Cardiac atrium fibroblast (primary cell): ENCODE measurements around the gene LRRIQ1. TPM values are rescaled to one million over a fixed set of nuclear protein-coding genes. Genes with fewer than 3 reads are reported as not detected.

Experiments used
- total RNA-seq: library from RNA; depleted of rRNA; stranded (reverse); fragments of >200 nt; gene quantifications from 2 replicates; pipeline ENCODE4 v1.2.3, GENCODE V29; 2015

The LRRIQ1 gene, protein sequence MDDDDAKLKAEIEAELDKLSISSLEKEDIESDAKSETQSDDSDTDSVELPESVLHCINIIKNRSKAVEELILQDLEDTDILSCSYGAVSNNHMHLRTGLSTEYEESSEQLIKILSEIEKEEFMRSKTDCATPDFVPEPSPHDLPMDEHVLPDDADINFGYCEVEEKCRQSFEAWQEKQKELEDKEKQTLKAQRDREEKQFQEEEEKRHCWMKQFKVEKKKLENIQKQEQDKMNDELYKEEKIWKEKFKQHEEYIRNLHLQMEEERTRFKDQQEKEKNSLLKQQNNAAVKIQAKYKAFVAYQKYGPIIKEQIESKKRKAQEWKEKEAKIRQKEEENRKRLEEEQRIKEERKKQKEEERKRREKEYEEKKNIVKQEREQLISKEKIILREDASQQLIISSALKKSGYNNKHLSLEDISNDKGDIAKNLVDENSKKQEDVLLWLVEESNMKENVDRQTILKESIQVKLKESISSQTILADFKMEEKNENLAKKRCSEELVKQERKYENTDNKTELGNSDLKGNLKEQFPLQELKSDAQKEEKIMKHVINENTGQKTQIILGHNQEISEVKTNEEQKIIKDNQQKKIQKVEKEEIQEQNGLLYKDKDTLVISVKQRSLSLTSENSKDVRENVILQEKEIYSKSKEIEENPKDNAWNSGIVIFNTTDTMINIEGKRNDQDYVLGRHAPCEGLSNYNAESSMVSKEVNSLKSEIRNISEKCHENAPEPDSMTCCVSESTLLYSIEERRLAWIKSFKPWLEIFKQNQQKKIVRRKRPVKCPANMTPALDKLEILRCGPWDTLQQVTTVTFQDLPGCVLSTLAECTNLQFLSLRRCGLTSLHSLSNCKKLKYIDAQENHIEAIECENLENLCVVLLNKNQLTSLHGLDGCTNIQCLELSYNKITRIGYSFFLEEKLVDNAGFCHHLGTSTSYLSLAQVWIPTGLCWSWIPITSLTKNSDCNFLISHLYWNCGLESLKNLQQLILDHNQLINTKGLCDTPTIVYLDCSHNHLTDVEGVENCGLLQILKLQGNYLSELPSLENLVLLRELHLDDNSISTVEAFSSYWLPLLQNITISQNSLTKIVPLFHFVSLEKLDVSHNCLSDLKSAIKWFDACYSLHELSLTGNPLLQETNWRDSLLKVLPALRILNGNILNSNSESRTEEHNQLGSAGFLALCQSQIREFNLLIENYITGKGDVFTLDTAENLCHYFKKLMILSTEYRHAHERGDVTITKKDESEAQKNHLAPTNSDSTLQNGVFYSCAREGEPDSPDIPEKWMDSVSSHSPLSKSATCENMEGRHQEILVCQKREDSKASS (N-terminal part only)
- not detected in 2 replicates for total RNA-seq

DNA sequence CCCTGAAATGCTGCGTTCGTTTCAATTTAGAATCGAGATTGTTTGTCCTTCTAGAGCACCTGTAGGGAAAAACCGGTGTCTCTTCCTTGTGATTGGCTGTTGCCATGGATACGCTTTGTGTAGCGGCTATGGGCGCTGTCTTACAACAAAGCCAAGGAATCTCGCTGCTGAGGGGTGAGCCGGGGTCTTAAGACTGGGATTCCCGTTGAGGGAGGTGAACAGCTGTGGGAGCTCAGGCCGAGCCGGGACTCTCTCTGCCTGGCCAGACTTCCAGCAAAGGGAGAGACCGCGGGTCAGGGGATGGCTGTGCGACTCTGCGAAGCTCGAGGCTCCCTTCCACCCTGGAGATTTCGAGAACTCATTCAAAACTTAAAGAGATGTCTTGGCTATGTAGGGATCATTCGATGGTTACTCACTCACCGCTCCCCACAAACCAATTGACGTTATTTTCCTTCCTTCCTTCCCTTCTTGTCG lies at the start of gene LRRIQ1, which contains the start of gene TSPAN19:
Gene LRRIQ1, plus strand, starts transcription at position 118 of the 474 bp plus-strand sequence. CDS start 1,826 bp downstream, outside the sequence.
Gene TSPAN19, minus strand, starts transcription at position 44 of the 474 bp plus-strand sequence. CDS start 6,331 bp downstream, outside the sequence.

DNA sequence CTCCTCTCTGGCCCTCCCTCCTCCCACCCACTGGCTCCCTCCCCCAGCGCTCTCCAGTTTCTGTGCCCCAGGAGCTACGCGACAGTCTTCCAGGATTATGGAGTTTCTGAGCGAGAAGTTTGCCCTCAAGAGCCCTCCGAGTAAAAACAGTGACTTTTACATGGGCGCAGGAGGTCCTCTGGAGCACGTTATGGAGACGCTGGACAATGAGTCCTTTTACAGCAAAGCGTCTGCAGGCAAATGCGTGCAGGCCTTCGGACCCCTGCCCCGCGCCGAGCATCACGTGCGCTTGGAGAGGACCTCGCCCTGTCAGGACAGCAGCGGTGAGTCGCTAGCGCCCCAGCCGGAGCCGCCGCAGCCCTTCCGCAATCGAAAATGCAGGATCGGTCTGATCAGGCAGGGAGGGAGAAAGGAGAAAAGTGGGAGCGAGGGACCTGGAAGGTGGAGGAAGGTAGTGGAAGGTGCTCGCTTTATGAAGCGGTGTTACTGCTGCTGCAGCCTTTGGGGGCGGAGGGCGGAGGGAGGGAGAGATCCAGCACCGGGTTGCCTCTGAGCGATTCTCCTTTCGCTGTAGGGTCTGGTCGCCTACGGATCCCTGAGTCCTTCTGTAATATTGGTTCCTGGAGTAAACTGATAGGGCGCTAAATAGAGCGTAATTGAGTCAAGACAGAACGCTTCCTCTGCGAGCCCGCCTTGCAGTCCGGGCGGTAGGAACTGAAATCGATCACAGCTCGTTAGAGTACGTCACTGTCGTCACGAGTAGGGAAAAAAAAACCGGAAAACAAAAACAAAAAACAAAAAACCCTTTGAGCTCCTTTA lies 244.2 kb downstream of the LRRIQ1 start, which contains the start of gene ALX1:
Gene ALX1, plus strand, starts transcription at position 56 of the 819 bp plus-strand sequence. Its CDS starts 42 bp downstream, at position 98.

Other genes with a start within 250 kb of the LRRIQ1 start
- 1.6 and 2.3 TPM in 2 replicates for gene SLC6A15, start 123.6 kb upstream of the LRRIQ1 start, total RNA-seq
- gene TSPAN19, start 74 bp upstream of the LRRIQ1 start, total RNA-seq, result not detected in 2 replicates
- not detected in 2 replicates for gene ALX1, start 243.9 kb downstream of the LRRIQ1 start, total RNA-seq